Thoracic aorta (tissue), 2 donors: ENCODE results near the gene DUSP22. TPM values are rescaled to one million over a fixed set of nuclear protein-coding genes. Genes with fewer than 3 reads are reported as not detected.

Source experiments
- ATAC-seq: fragments of 150-250 bp; one replicate; pipeline ENCODE4 v1.8.0; 2017; ENCODE audit warnings: low read depth; ENCODE audit not compliant: insufficient number of reproducible peaks, low FRiP score
- DNase-seq: peaks from one replicate; pipeline ENCODE4 v3.0.0-alpha.2; 2020; ENCODE audit warnings: low spot score
- H3K27ac ChIP-seq, 2 donors: fragments of 200-600 bp; sonication (generic); 1 replicate in 1 of 2; 2 replicates in 1 of 2; pipeline ENCODE4 v1.5.1; 2016; ENCODE audit warnings: mild to moderate bottlenecking in 2 of 2, moderate library complexity in 2 of 2
- H3K27me3 ChIP-seq: fragments of 200-600 bp; sonication (generic); replicated peaks from 2 replicates; pipeline ENCODE4 v1.6.0; 2016; ENCODE audit warnings: mild to moderate bottlenecking; ENCODE audit not compliant: insufficient read depth
- H3K36me3 ChIP-seq: fragments of 200-600 bp; sonication (generic); one replicate; pipeline ENCODE4 v1.5.1; 2016
- H3K4me1 ChIP-seq, 2 donors: fragments of 200-600 bp; sonication (generic); 1 replicate in 1 of 2; 2 replicates in 1 of 2; pipeline versions ENCODE4 v1.5.1 to v1.6.0; 2016; ENCODE audit warnings: low read depth in 2 of 2, mild to moderate bottlenecking in 1 of 2; ENCODE audit not compliant: control insufficient read depth in 1 of 2
- H3K4me3 ChIP-seq: fragments of 200-600 bp; sonication (generic); 2 replicates; pipeline ENCODE4 v1.5.1; 2016; ENCODE audit warnings: mild to moderate bottlenecking
- H3K9me3 ChIP-seq: fragments of 200-600 bp; sonication (generic); 2 replicates; pipeline ENCODE4 v1.5.1; 2016
- total RNA-seq, 2 donors: library from RNA; depleted of rRNA; stranded (reverse); fragments of >200 nt; gene quantifications; one replicate each; pipeline versions ENCODE4 v1.1.0 to v1.2.3, GENCODE V29; 2016
- TF ChIP-seq, protein P1 (sequence below): fragments of 200-600 bp; sonication (generic); IDR thresholded peaks from one replicate; pipeline ENCODE4 v1.5.1; 2019; ENCODE audit warnings: antibody characterized with exemption

Gene DUSP22
- total RNA-seq, 2 donors from 2014 or later, result 49.0 to 74.6 TPM

DNA sequence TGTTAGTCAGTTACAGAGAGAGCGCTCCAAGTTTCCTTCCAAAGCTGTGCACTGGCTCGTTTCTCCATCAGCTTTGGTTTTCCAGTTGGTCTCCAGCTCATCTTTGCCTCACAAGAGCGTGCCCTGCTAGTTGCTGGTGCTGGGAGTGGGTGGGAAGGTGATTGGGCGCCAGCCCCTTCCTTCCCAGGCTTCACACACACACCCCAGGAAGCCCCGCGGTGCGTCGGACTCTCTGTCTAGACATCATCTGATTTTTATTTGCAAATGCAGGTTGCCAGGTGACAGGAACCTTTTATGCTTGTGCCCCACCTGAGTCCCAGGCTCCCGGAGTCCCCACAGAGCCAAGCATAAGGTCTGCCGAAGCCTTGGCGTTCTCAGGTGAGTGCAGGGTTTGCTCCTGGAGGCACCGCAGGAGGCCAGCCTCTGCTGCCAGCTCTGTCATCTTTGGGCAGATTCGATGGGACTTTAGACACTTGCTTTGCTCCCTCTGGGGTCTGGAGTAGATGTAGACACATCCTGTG, 106.3 kb downstream of the DUSP22 start:
- DNase-seq (no peak), ATAC-seq (no peak)
- no peaks in the 10 kb centered on the region for H3K27me3 ChIP-seq

DNA sequence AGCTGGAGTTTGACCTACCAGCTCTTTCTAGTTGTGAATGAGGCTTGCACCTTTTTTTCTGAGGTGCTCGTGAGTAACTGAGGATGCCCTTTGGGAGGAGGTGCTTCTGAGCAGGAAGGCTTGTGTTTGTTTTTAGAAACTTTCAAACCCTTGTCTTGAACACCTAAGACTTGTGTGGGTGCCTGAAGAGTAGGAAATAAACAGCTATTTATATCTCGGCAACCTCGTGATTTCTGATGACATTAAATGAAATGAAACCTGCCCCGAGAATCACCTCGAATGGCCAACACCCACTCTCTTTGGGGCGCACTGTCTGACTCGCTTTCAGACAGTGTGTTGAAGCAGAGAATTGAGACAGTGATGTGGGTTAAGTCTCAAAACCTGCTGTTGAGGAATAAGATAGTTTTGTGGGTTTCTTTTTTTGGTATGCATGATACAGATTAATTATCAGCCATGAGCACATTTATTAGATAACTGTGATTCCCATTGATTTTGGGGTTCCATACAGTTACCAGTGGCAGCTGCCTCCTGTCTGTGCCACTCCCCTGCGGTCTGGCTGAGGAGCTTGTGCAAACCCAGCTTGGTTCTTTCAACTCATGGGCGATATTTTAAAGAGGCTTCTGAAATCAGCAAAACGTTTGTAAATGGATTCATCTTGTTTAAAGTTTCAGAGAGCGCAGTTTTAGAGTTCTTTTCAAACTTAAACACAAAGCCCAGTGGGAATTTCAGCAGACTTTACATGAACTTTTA, 107.7 kb downstream of the DUSP22 start:
- Histone ChIP-seq H3K27ac (no peak overlapping the region), H3K4me1 (no peaks in the 10 kb centered on the region), H3K9me3 (no peaks in the 10 kb centered on the region), H3K27me3 (no peaks in the 10 kb centered on the region), H3K4me3 (no peak overlapping the region), H3K36me3 (no peaks in the 10 kb centered on the region)
- ATAC-seq (no peak), DNase-seq (no peak)
- TF ChIP-seq, protein P1, sequence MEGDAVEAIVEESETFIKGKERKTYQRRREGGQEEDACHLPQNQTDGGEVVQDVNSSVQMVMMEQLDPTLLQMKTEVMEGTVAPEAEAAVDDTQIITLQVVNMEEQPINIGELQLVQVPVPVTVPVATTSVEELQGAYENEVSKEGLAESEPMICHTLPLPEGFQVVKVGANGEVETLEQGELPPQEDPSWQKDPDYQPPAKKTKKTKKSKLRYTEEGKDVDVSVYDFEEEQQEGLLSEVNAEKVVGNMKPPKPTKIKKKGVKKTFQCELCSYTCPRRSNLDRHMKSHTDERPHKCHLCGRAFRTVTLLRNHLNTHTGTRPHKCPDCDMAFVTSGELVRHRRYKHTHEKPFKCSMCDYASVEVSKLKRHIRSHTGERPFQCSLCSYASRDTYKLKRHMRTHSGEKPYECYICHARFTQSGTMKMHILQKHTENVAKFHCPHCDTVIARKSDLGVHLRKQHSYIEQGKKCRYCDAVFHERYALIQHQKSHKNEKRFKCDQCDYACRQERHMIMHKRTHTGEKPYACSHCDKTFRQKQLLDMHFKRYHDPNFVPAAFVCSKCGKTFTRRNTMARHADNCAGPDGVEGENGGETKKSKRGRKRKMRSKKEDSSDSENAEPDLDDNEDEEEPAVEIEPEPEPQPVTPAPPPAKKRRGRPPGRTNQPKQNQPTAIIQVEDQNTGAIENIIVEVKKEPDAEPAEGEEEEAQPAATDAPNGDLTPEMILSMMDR, result no peak

More for the DNA sequence above, 106.3 kb downstream of the DUSP22 start:
- Histone ChIP-seq H3K9me3 (no peaks in the 10 kb centered on the region), H3K4me1 (peaks cover 0 to 3% of the 10 kb centered on the region in 2 donors), H3K4me3 (no peak overlapping the region), H3K27ac (no peak overlapping the region), H3K36me3 (no peaks in the 10 kb centered on the region)
- TF ChIP-seq, protein P1, result no peak

DNA sequence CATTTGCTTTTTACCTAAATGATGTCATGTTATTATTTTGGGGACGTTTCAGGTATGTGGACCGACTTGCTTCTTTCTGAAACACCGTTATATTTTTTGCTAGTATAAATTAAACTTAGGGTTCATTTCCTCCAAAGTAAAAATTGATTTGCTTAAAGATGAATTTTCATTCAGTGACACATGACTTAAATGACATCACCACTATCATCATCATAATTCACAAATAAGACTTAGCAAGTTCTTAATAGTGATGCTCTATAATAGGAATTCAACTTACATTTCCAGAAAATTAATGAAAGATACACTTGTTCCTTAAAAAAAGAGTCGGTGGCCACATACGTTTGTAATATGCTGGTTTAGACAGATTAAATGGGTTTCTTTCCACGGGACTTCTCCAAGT, 108.5 kb downstream of the DUSP22 start:
- TF ChIP-seq, protein P1, result no peak
- H3K27ac ChIP-seq, result no peak overlapping the region
- H3K36me3 ChIP-seq, result no peaks in the 10 kb centered on the region
- H3K9me3 ChIP-seq, result no peaks in the 10 kb centered on the region
- H3K27me3 ChIP-seq, result no peaks in the 10 kb centered on the region
- no peak overlapping the region for H3K4me3 ChIP-seq
- ATAC-seq (no peak), DNase-seq (no peak)
- no peaks in the 10 kb centered on the region for H3K4me1 ChIP-seq

Other genes starting within 250 kb of the DUSP22 start
- 1 to 10 TPM; 1.1 to 1.8 TPM for gene IRF4, start 99.3 kb downstream of the DUSP22 start, total RNA-seq